H9 (cell line): ENCODE results near the gene HTD2. TPM values are rescaled to one million over a fixed set of nuclear protein-coding genes. Genes with fewer than 3 reads are reported as not detected.

Experiments
- DNase-seq: peaks from one replicate; pipeline ENCODE4 v3.0.0-alpha.2; 2017
- H2AFZ ChIP-seq: one replicate; pipeline ENCODE4 v1.6.1; 2013; ENCODE audit warnings: mild to moderate bottlenecking, low read length, control low read depth, moderate library complexity
- H2AK5ac ChIP-seq: 2 replicates; pipeline ENCODE4 v1.6.1; 2013; ENCODE audit warnings: low read length, control low read depth, mixed read lengths; ENCODE audit not compliant: insufficient read length
- H2BK120ac ChIP-seq: one replicate; pipeline ENCODE4 v1.6.1; 2013; ENCODE audit warnings: low read depth, mild to moderate bottlenecking, low read length, control low read depth, inconsistent platforms; ENCODE audit not compliant: poor library complexity, severe bottlenecking
- H2BK12ac ChIP-seq: 2 replicates; pipeline ENCODE4 v1.6.1; 2013; ENCODE audit warnings: low read length, control low read depth, mixed read lengths, low read depth; ENCODE audit not compliant: insufficient read length
- H2BK15ac ChIP-seq: 2 replicates; pipeline ENCODE4 v1.6.1; 2013; ENCODE audit warnings: low read depth, low read length, control low read depth
- H2BK20ac ChIP-seq: one replicate; pipeline ENCODE4 v1.6.1; 2013; ENCODE audit warnings: low read depth, mild to moderate bottlenecking, low read length, control low read depth, inconsistent platforms; ENCODE audit not compliant: poor library complexity, severe bottlenecking
- H2BK5ac ChIP-seq: 2 replicates; pipeline ENCODE4 v1.6.1; 2013; ENCODE audit warnings: low read length, control low read depth, mixed read lengths; ENCODE audit not compliant: insufficient read length
- H3K14ac ChIP-seq: 2 replicates; pipeline ENCODE4 v1.6.1; 2013; ENCODE audit warnings: low read length, control low read depth; ENCODE audit not compliant: insufficient read depth
- H3K18ac ChIP-seq: 2 replicates; pipeline ENCODE4 v1.6.1; 2013; ENCODE audit warnings: low read depth, mild to moderate bottlenecking, mixed read lengths, low read length, control low read depth; ENCODE audit not compliant: insufficient read length
- H3K23ac ChIP-seq: 2 replicates; pipeline ENCODE4 v1.6.1; 2013; ENCODE audit warnings: low read length, control low read depth, mixed read lengths, low read depth; ENCODE audit not compliant: insufficient read length
- H3K23me2 ChIP-seq: 2 replicates; pipeline ENCODE4 v1.6.1; 2013; ENCODE audit warnings: low read depth, mild to moderate bottlenecking, mixed read lengths, low read length, control low read depth; ENCODE audit not compliant: insufficient read length, poor library complexity, severe bottlenecking
- H3K27ac ChIP-seq: 2 replicates; pipeline ENCODE4 v1.5.1; 2013; ENCODE audit warnings: low read length, control low read depth, mixed read lengths, low read depth; ENCODE audit not compliant: insufficient read length
- H3K27me3 ChIP-seq: 2 replicates; pipeline ENCODE4 v1.6.1; 2013; ENCODE audit warnings: low read length, control low read depth, inconsistent platforms; ENCODE audit not compliant: insufficient read depth
- H3K4ac ChIP-seq: 2 replicates; pipeline ENCODE4 v1.6.1; 2013; ENCODE audit warnings: low read depth, mild to moderate bottlenecking, control low read depth, inconsistent platforms, low read length, moderate library complexity
- H3K4me1 ChIP-seq: 2 replicates; pipeline ENCODE4 v1.6.1; 2013; ENCODE audit warnings: low read length, control low read depth, inconsistent platforms; ENCODE audit not compliant: insufficient read depth
- H3K4me2 ChIP-seq: 2 replicates; pipeline ENCODE4 v1.6.1; 2013; ENCODE audit warnings: low read length, control low read depth, mixed read lengths; ENCODE audit not compliant: insufficient read length, insufficient read depth
- H3K56ac ChIP-seq: 2 replicates; pipeline ENCODE4 v1.6.1; 2013; ENCODE audit warnings: low read depth, mild to moderate bottlenecking, mixed read lengths, low read length, control low read depth; ENCODE audit not compliant: insufficient read length
- H3K79me1 ChIP-seq: 2 replicates; pipeline ENCODE4 v1.6.1; 2013; ENCODE audit warnings: low read depth, mild to moderate bottlenecking, moderate library complexity, low read length, control low read depth, inconsistent platforms; ENCODE audit not compliant: insufficient read depth, poor library complexity, severe bottlenecking
- H3K79me2 ChIP-seq: 2 replicates; pipeline ENCODE4 v1.6.1; 2013; ENCODE audit warnings: low read length, control low read depth, inconsistent platforms; ENCODE audit not compliant: insufficient read depth
- H3K9ac ChIP-seq: 2 replicates; pipeline ENCODE4 v1.6.1; 2013; ENCODE audit warnings: low read length, control low read depth, mixed read lengths; ENCODE audit not compliant: insufficient read length; ENCODE audit errors: extremely low read depth
- H3K9me3 ChIP-seq: one replicate; pipeline ENCODE4 v1.6.1; 2013; ENCODE audit warnings: low read depth, low read length, inconsistent platforms; ENCODE audit not compliant: control insufficient read depth
- H3T11ph ChIP-seq: one replicate; pipeline ENCODE4 v1.6.1; 2013; ENCODE audit warnings: mild to moderate bottlenecking, low read length, control low read depth, inconsistent platforms
- H4K20me1 ChIP-seq: one replicate; pipeline ENCODE4 v1.6.1; 2013; ENCODE audit not compliant: control insufficient read depth, insufficient read length, insufficient read depth
- H4K5ac ChIP-seq: 2 replicates; pipeline ENCODE4 v1.6.1; 2013; ENCODE audit warnings: low read depth, mild to moderate bottlenecking, mixed read lengths, low read length, control low read depth; ENCODE audit not compliant: insufficient read length
- H4K8ac ChIP-seq: replicated peaks from 2 replicates; pipeline ENCODE4 v1.6.1; 2013; ENCODE audit warnings: low read length, control low read depth, mixed read lengths, low read depth; ENCODE audit not compliant: insufficient read length
- H4K91ac ChIP-seq: 2 replicates; pipeline ENCODE4 v1.6.1; 2013; ENCODE audit warnings: low read depth, mild to moderate bottlenecking, moderate library complexity, mixed read lengths, low read length, control low read depth; ENCODE audit not compliant: insufficient read length
- H3K27ac Mint-ChIP-seq, 3 experiments: 2 replicates in 2 of 3; 3 replicates in 1 of 3; pipeline ENCODE4 v1.8.0; 2020 to 2021; ENCODE audit warnings: mixed read lengths in 3 of 3, mild to moderate bottlenecking in 1 of 3, moderate library complexity in 1 of 3
- H3K27me3 Mint-ChIP-seq: 2 replicates; pipeline ENCODE4 v1.8.0; 2021; ENCODE audit warnings: low read depth, mild to moderate bottlenecking, moderate library complexity, mixed read lengths
- H3K36me3 Mint-ChIP-seq, 3 experiments: 2 replicates in 2 of 3; 3 replicates in 1 of 3; pipeline ENCODE4 v1.8.0; 2020 to 2021; ENCODE audit warnings: low read depth in 3 of 3, mixed read lengths in 3 of 3; ENCODE audit not compliant: insufficient read depth in 1 of 3
- H3K4me1 Mint-ChIP-seq, 2 experiments: 2 replicates each; pipeline ENCODE4 v1.8.0; 2020; ENCODE audit warnings: mixed read lengths in 2 of 2
- H3K4me3 Mint-ChIP-seq, 2 experiments: 2 replicates in 1 of 2; 3 replicates in 1 of 2; pipeline ENCODE4 v1.8.0; 2020 to 2021; ENCODE audit warnings: mild to moderate bottlenecking in 2 of 2, mixed read lengths in 2 of 2, moderate library complexity in 1 of 2
- H3K9me3 Mint-ChIP-seq, 2 experiments: 2 replicates in 1 of 2; 3 replicates in 1 of 2; pipeline ENCODE4 v1.8.0; 2020; ENCODE audit warnings: mild to moderate bottlenecking in 2 of 2, mixed read lengths in 2 of 2, moderate library complexity in 1 of 2
- CTCF ChIP-seq: fragments of 200-600 bp; sonication (generic); conservative IDR thresholded peaks from 3 replicates; pipeline ENCODE4 v1.8.0; 2021; ENCODE audit warnings: antibody characterized with exemption, mild to moderate bottlenecking
- WGBS: extraction: QIAGEN DNeasy Blood & Tissue Kit; methylation state at CpG from one replicate; pipeline ENCODE4 v1.1.7; 2013; ENCODE audit warnings: missing lambda C conversion rate, low lambda C conversion rate, mixed read lengths; ENCODE audit not compliant: insufficient read length; ENCODE audit errors: extremely low coverage; 5-methylcytosine and 5-hydroxymethylcytosine counted together
- total RNA-seq: library from RNA; stranded (reverse); gene quantifications from 2 replicates; pipeline ENCODE4 v1.2.1, GENCODE V29; 2021

The HTD2 gene
- total RNA-seq, 1 experiment from 2014 or later: 13.4 TPM

- no peak overlapping the region for H3K4me3 Mint-ChIP-seq
- Histone ChIP-seq H4K91ac (no peak overlapping the region), H3K79me1 (no peaks in the 10 kb centered on the region), H2AFZ (no peak overlapping the region), H2BK15ac (no peak overlapping the region), H2BK5ac (no peak overlapping the region), H2BK120ac (no peak overlapping the region), H2BK20ac (no peak overlapping the region), H4K20me1 (no peaks in the 10 kb centered on the region), H3K18ac (no peak overlapping the region), H3T11ph (no peak overlapping the region), H3K23ac (no peak overlapping the region), H3K23me2 (no peaks in the 10 kb centered on the region), H4K8ac (no peak overlapping the region), H3K9me3 (no peaks in the 10 kb centered on the region), H3K9ac (no peak overlapping the region), H3K4me2 (no peak overlapping the region), H3K27ac (no peak overlapping the region), H3K27me3 (no peaks in the 10 kb centered on the region), H4K5ac (no peak overlapping the region), H3K4ac (no peak overlapping the region), H2BK12ac (no peak overlapping the region), H3K14ac (no peak overlapping the region), H3K79me2 (no peaks in the 10 kb centered on the region), H3K56ac (no peak overlapping the region), H2AK5ac (no peak overlapping the region), H3K4me1 (no peaks in the 10 kb centered on the region)
- no peak overlapping the region; a peak in 1 of 7 replicates for H3K27ac Mint-ChIP-seq
- DNase-seq: no peak
- WGBS: no CpG with 5 or more reads among the region's 6 CpGs
- H3K36me3 Mint-ChIP-seq: no peaks in the 10 kb centered on the region
- H3K27me3 Mint-ChIP-seq: no peaks in the 10 kb centered on the region; the same call in 1 of the 2 replicates
- no peak for TF ChIP-seq CTCF
- H3K4me1 Mint-ChIP-seq: no peaks in the 10 kb centered on the region
- no peaks in the 10 kb centered on the region for H3K9me3 Mint-ChIP-seq
Observed at GRCh38 chr3:58260261-58260731, 46.0 kb upstream of the HTD2 start.
